SK-N-MC (cell line): ENCODE measurements around the gene TMEM218.

ENCODE experiments used
- EZH2 ChIP-seq: fragments of 200-600 bp; sonication (generic); IDR thresholded peaks from one replicate; pipeline ENCODE4 v1.6.1; 2017; ENCODE audit warnings: antibody characterized with exemption
- FOXP2 ChIP-seq: optimal IDR thresholded peaks from 2 replicates; pipeline ENCODE3; 2011; ENCODE audit warnings: mild to moderate bottlenecking, moderate library complexity; ENCODE audit not compliant: insufficient read depth; ENCODE audit errors: extremely low read length, control extremely low read depth
- POLR2AphosphoS5 ChIP-seq: IDR thresholded peaks from 2 replicates; pipeline ENCODE4 v1.6.1; 2012; ENCODE audit warnings: mild to moderate bottlenecking, low read depth, low read length, borderline replicate concordance

DNA sequence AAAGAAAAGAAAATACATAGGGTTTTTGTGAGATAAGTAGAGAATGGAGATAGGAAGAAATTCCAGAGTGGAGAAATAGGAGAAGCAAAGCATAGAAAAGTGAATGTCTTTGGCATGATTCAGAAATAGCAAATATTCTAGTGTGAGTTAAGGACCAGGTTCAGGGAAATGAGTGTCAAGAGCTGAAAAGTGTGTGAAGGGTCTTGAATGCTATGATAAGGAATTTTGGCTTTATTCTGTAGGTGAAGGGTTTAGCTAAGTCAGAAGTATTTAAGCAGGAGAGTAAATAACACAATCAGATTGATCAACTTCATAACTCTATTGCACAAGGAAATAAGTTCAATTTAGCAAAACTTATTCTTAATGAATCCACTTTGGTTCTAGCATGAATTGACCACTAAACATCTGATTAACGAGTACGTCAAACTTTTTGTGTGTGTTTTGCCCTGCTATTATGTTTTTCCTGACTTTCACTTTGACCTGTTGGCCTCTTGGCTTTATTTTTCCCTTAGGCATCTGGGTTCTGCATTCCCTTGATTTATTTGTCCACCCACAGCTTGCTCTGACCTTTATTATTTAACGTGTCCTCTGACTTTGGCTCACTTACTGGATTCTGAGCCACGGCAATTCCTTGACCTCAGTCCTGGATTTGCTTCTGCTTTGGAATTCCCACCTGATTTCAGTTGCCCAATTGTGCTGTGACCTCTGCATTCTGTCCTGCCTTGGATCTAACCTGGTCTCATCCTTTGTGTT lies 11.9 kb upstream of the TMEM218 start:
- TF ChIP-seq EZH2 (no peak), POLR2AphosphoS5 (no peak), FOXP2 (no peak)
